GM19467 (cell line): ENCODE measurements around the gene FLNA.
"Not testable (repeated sequence)": the region's sequence is repeated elsewhere in the genome, so short reads cannot be mapped to it uniquely, and the experiment has no call there.

Source experiments
- ATAC-seq: cut with Tn5 transposase; IDR thresholded peaks from one replicate; pipeline ENCODE4 v1.9.1; 2021; ENCODE audit warnings: mild to moderate bottlenecking, moderate library complexity; ENCODE audit not compliant: unreplicated experiment

FLNA gene, protein sequence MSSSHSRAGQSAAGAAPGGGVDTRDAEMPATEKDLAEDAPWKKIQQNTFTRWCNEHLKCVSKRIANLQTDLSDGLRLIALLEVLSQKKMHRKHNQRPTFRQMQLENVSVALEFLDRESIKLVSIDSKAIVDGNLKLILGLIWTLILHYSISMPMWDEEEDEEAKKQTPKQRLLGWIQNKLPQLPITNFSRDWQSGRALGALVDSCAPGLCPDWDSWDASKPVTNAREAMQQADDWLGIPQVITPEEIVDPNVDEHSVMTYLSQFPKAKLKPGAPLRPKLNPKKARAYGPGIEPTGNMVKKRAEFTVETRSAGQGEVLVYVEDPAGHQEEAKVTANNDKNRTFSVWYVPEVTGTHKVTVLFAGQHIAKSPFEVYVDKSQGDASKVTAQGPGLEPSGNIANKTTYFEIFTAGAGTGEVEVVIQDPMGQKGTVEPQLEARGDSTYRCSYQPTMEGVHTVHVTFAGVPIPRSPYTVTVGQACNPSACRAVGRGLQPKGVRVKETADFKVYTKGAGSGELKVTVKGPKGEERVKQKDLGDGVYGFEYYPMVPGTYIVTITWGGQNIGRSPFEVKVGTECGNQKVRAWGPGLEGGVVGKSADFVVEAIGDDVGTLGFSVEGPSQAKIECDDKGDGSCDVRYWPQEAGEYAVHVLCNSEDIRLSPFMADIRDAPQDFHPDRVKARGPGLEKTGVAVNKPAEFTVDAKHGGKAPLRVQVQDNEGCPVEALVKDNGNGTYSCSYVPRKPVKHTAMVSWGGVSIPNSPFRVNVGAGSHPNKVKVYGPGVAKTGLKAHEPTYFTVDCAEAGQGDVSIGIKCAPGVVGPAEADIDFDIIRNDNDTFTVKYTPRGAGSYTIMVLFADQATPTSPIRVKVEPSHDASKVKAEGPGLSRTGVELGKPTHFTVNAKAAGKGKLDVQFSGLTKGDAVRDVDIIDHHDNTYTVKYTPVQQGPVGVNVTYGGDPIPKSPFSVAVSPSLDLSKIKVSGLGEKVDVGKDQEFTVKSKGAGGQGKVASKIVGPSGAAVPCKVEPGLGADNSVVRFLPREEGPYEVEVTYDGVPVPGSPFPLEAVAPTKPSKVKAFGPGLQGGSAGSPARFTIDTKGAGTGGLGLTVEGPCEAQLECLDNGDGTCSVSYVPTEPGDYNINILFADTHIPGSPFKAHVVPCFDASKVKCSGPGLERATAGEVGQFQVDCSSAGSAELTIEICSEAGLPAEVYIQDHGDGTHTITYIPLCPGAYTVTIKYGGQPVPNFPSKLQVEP (N-terminal part only)

DNA sequence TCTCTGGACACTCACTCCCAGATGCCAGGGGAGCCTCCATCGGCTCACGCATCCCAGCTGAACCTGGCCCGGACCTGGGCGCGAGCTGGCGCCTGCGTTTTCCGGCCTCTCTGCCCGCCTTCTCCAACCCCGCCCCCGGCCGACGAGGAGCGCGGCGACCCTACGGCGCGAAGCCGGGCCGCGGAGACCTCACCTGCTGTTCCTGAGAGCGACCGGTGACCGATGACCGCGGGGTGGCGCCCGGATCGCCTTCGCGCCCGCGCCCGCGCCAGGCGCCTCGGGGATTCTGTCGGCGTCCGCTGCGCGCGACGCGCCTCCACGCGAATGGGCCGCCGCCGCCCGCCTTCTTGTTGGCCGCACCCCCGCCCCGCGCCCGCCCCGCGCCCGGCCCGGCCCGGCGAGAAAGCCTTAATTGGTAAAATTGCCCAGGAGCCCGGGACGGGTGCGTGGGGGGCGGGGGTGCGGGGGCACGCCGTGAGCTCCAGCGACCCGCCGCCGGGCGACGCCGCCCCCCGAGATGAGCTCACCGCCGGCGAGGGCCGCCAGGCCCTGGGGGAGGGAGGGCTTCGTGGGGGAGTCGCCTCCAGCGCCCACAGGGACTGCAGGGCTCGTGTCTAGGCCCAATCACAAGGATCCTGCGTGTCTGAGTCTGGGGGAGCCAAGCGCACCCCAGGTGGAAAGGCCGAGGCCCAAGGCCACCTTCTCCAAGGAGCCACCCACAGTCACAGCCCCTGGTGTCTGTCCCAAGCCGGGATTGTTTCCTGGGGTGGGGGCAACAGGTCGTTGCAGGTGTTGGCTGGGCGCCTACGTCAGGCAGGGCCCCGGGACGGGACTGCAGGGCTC is at the start of gene FLNA:
Gene FLNA (minus strand): TSS at position 322 of the 843 bp plus-strand sequence. CDS start 3,389 bp downstream, outside the sequence.
- no peak for ATAC-seq

DNA sequence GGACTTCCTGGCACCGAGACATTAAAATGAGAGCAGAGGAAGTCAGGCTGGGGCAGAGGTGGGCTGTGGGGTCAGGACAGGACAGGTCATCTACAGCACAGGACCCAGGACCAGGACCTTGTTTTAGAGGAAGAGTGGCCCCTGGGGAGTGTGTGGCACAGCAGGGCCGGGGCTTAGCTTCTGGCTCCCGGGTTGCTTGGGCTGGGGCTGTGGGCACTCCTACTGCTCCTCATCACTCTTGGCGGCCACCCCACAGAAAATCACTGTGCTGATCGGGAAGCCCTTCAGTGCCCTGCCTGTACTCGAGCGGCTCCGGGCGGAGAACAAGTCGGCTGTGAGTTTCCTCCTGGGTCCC is 45.9 kb upstream of the FLNA start:
- ATAC-seq, result no peak

DNA sequence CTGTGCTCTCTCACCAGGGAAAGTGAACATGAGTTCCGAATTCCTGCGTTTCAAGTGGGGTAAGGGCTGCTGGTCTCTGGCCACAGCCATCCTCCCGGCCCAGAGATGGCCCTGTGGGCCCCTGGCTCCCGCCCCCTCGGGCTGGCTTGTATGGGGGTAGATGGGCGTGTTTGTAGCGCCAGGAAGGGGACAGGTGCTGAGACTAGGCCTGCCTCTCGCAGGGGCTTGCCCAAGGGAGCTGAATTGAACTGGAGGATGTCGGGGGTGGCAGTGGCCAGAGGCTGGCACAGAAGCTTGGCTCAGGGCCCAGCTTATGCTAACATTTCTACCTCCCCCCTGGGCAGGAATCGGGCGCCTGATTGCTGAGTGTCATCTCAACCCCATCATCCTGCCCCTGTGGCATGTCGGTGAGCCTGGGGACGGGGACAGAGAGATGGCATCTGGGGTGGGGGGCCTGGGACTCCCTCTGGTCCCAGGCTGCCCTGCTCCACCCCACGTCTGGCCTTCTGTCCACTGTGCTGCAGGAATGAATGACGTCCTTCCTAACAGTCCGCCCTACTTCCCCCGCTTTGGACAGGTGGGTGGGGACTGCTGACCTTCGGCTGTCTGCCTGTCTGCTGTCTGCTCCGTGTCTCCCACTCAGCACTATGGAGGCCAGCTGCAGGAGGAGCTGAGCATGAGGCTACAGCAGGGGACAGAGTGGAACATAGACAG is 45.4 kb upstream of the FLNA start:
- no peak for ATAC-seq

DNA sequence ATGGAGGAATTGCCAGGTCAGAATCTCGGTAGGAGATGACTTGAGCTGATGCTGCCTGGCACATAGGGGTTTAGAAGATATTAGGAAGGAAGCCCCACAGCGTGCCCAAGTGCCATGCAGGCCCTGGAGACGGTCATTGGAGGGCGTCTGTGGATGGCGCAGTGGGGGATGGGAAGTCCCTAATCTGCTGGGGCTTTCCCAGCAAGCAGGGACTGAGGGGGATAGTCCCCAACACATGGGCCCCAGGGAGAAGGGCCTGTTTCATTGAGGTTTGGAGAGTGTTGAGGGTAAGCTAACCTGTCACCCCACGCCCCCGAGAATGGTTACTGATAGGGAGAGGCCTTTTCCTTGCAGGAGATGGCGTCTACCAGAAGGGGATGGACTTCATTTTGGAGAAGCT is 44.8 kb upstream of the FLNA start:
- ATAC-seq, result no peak

DNA sequence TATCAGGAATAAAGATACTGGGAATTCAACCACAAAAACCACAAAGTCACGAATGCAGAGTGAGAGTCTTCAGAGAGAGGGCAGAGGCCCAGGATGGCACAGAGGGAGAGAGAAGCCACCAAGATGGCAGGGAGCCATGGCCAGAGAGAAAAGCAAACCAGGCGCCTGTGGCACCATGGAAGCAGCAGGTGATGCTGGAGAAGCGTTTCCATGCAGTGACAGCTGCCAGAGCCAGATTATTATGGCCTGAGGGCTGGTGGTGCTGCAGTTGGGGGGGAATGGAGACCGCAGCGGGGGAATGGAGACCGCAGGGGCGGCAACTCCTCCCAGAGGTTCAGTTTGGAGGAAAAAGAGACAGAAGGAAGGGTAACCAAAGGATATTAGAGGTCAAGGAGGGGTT is 42.7 kb upstream of the FLNA start:
- no peak for ATAC-seq

DNA sequence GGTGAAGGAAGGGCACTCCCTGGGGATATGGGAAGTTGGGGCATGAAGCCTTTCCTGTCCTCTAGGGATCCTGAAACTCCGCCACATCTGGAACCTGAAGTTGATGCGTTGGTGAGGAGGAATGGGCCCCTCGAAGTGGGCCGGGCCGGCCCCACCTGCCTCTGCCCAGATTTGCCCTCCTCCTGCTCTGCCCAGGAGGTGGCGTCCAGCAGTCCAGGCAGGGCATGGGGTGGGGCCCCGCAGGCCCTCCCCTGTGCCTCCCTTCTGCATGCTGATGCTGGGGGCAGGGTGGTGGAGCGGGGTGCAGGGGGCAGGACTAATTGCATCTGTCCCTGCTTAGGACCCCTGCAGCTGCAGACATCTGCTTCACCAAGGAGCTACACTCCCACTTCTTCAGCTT is 38.7 kb upstream of the FLNA start:
- ATAC-seq, result no peak

DNA sequence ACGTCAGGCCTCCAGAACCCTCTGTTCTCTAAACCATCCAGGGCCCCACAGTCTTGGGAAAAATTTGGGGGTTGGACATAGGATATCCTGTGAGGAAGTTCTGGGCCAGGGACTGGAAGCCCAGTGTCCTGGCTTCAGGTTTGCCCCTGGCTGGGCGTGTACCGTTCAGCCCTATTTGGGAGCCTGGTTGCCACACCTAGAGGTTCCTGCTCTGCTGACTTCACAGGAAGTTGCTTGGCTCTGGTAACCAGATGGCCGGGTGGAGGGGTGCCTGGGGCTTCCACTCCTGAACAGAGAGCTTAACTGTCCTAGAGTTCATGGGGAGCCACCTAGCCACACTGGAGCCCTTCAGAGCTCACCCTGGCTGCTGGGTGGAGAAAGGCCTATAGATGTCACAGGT is 38.0 kb upstream of the FLNA start:
- no peak for ATAC-seq

DNA sequence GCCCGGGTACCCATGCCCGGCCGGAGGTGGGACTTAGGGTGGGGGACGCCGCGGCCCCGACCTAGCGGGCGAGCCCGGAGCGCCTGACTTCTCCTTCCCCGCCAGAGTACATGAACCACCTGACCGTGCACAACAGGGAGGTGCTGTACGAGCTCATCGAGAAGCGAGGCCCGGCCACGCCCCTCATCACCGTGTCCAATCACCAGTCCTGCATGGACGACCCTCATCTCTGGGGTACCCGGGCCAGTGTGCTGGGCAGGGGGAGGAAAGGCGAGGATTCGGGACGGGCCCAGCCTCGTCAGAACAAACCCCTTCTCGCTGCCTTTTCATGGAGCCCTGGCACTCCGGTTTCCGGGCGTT is 37.5 kb upstream of the FLNA start:
- ATAC-seq, result no peak

DNA sequence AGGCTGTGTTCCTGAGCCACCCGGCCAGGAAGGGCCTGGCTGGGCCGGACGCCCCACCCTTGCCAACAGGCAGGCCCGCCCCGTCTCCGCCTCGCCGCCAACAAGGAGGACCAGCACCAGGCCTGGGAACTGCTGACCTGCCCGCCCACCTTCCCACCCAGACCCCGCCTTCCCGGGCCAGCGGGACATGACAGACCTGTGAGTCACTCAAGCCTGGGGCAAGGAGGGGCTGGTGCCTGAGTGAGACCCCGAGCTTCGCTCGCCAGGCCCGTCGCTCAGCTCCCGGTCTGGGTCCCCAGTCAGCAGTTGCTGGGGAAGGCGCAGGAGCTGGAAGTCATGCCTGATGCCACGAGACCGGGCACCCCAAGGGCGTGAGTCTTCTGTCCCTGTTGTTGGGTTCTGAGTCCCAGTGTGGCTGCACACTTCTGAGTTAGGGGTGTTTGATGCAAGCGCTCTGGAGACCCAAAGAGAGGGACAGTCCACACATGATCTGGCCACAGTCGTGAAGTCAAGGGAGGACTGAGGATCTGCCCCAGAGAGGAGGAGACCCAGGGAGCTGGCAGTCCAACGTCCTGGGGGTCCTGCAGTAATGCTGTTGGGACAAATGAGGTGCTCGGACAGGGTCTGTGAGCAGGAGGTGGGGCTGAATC is 34.9 kb upstream of the FLNA start, which contains the start of gene DNASE1L1:
Gene DNASE1L1 (minus strand): TSS at position 33 of the 650 bp plus-strand sequence. CDS start 3,686 bp downstream, outside the sequence.
- ATAC-seq, result no peak

DNA sequence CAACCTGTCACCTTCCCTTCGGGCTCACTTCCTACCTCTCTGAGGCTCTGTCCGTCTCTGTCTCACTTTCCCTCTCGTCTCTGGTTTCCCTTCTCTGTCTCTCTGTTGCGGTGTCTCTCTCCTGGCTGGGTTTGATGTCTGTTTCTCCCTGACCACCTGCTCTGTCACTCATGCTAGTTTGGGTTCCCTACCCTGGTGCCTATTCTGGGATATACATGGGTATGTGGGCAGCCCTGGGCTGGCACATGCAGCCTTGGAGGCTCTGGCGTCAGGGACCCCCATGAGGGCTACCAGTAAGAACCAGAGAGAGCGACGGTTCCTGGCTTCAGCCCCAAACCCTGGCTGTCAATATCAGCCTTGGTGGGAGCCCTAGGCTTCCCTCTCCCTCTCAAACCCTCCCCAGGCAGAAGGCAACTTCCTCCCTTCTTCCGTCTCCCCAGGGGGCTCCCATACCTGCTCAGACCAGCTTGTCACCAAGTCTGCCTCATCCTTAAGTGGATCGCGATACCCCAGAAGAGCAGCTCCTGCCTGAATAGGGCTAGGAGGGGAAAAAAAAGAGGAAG is 34.3 kb upstream of the FLNA start:
- no peak for ATAC-seq

DNA sequence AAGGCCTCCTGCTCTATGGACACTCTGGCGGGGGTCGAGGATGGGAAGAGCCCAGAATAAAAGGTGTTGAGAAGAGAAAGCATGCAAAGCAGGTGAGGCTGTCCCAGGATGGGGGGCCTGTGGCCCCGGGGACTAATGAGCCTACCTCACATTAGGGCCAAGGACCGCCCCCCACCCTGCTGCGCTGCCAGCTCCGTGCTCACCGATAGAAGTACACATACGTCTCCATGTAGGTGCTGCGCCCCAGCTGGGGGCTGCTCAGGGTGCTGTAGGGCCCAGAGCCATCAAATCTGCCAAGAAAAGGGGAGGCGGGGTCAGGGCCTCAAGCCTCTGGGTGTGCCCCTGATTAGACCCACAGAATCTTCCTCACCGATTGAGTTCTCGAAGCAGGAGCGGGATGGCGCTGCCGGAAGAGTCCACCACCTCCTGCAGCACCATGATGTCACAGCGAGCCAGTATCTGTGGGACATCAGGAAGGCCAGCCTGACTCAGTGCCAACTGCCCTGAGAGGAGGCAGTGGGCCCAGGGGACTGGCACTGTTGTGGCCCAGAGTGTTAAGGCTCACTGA is 30.3 kb upstream of the FLNA start:
- ATAC-seq, result no peak

DNA sequence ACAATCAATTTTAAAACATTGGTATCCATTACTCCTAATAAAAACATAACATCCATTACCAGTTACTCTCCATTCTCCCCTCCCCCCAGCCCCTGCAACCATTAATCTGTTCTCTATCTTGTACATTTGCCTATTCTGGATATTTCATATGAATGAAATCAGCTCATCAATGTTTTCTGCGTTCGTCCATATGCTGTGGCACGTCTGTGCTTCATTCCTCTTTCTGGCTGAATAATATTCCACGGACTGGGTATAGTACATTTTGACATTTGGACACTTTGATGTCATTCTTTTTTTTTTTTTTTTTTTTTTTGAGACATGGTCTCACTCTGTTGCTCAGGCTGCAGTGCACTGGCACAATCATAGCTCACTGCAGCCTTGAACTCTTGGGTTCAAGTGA is 29.4 kb upstream of the FLNA start:
- ATAC-seq, result no peak

DNA sequence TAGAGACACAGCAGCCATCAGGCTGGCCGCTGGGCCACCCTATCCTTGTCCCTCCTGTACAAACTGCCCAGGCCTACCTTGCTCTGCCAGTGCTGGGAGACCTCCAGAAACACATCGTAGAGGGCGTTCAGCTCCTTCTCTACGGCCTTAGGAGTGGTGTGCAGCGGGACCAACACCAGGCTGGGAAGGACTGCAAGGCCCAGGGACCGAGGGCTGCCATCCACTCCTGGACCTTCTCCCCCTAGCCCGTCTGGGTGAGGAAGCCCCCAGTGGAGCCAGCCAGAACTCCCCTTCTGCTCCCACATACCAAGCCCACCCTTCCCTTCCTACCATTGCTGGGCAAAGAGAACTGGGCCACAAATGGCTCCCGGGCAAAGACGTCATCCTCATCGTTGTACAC is 28.8 kb upstream of the FLNA start:
- ATAC-seq, result no peak

DNA sequence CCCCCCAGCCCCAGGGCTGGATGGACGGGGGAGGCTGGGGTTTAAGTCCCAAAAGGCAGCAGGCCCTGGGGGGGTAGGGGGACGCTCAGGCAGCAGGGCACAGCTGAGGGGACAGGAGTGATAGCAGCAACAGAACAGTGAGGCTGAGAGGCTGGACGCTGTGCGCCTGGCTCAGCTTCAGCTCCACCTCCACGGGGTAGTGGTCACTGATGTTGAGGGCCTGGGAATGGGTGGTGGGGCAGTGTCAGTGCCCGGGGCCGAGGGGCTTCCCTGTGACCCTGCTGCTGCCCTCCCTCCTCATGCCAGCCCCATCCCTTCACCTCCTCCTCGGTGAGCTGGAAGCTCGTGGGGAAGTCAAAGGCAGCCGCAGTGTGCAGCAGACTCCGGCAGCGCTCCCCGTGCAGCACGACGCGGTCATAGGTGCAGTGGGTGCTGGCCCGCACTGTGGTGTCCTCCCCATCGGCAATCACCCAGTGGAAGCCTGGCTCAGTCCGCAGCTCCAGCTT is 28.2 kb upstream of the FLNA start:
- no peak for ATAC-seq

DNA sequence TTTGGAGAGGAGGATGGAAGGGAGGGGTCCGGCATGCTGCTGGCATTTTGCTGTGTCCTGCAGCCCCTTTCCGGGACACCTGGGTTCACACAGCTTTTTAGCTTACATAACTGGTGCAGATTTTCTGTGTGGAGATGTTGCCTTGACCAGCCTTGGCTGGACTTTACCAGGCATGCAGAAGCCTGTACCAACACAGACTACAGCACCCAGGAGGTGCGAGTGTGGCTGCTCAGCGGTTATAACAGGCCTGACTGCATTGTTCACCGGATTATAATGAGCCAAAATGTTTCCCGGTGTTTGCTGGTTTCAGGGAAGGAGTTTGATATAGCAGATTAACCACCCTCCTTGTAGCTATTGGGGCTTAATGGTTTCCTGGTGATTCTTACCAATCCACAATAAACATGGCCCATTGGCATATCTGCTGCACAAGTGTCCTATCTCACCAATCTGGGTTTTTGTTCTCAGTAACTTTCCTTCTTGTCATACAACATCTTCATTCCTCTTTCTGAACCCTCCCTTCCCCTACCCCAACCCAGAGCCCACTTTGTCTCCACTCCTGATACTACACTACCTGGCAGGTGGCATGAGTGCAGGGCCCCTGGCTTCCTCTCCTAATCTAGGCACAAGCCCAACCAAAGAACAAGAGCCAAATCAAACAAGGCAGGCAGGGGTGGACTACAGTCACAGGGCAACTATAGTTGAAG is 27.6 kb upstream of the FLNA start:
- no peak for ATAC-seq

DNA sequence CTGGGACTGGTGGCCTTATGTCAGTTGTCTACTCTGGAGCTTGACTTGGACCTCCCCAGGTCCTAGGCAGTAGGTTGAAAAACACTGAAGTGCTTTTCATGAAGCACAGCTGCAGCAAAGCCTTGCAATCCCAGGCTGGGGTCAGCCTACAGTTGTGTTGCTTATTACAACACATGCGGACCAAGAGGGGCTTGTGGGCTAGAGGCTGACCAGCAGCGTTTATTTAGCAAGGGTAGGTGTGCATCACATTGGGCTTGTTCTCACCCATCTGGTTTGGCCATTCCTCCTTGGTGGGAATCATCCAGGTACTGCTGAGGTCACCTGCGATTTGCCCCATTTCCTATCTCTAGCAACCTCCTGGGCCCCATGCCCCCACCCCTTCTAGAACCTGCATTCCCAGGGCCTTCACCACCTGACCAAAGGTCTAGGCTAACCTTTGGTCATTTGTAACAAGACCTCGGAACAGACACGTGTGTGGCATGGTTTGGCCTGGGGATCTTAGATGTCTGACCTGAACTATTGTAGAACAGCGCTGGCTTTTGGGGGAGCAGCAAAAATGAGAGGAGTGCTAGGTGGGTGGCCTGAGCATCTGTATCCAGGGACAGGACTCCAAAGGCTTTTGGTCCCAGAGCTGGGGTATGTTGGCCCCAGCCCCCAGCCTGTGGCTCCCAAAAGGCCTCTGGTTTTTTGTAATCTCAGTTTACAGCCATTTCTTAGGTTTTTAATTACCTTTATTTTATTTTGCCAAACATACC is 26.8 kb upstream of the FLNA start:
- ATAC-seq, result no peak

DNA sequence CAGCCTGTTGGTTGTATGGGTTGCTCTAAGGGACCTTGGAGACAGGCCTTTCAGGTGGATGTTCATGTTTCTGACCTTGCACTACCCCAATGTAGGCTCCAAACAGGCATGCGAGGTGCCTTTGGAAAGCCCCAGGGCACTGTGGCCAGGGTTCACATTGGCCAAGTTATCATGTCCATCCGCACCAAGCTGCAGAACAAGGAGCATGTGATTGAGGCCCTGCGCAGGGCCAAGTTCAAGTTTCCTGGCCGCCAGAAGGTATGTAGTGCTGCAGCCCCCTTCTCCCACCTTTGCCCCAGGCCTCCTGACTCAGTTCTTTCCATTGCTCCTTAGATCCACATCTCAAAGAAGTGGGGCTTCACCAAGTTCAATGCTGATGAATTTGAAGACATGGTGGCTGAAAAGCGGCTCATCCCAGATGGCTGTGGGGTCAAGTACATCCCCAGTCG is 26.0 kb upstream of the FLNA start:
- ATAC-seq, result not testable (repeated sequence)
